Calu3 (cell line): ENCODE results near the gene PSKH1. TPM values are rescaled to one million over a fixed set of nuclear protein-coding genes. Genes with fewer than 3 reads are reported as not detected.
A peak's percentile ranks its signal among the peaks of the same experiment; 100 is the strongest.

Experiments used
- BruUV-seq: library from RNA; stranded (reverse); fragments of 400-500 nt; replicated peaks from 2 replicates; lab custom pipeline; 2021; lab: Mats Ljungman, UMichigan
- CTCF ChIA-PET: fragments of 300-600 bp; sonication (Branson Sonifier 250); formaldehyde crosslinking; loops from one replicate; lab custom pipeline; 2022; ENCODE audit warnings: antibody characterized with exemption; lab: Charles Lee
- DNase-seq: peaks from one replicate; pipeline ENCODE4 v3.0.0; 2022
- H3K27ac Mint-ChIP-seq: one replicate; pipeline ENCODE4 v1.8.0; 2022; ENCODE audit warnings: mixed read lengths; ENCODE audit not compliant: unreplicated experiment
- H3K27me3 Mint-ChIP-seq: one replicate; pipeline ENCODE4 v1.8.0; 2022; ENCODE audit warnings: mixed read lengths; ENCODE audit not compliant: unreplicated experiment
- H3K36me3 Mint-ChIP-seq: one replicate; pipeline ENCODE4 v1.8.0; 2022; ENCODE audit warnings: mild to moderate bottlenecking, moderate library complexity, mixed read lengths; ENCODE audit not compliant: insufficient read depth, unreplicated experiment
- H3K4me1 Mint-ChIP-seq: one replicate; pipeline ENCODE4 v1.8.0; 2022; ENCODE audit warnings: mild to moderate bottlenecking, low read depth, mixed read lengths; ENCODE audit not compliant: unreplicated experiment
- H3K4me3 Mint-ChIP-seq: one replicate; pipeline ENCODE4 v1.8.0; 2022; ENCODE audit warnings: mild to moderate bottlenecking, low read depth, moderate library complexity, mixed read lengths; ENCODE audit not compliant: unreplicated experiment
- H3K9me3 Mint-ChIP-seq: one replicate; pipeline ENCODE4 v1.8.0; 2022; ENCODE audit warnings: low read depth, mixed read lengths; ENCODE audit not compliant: unreplicated experiment
- intact Hi-C: fragments of 100-400 bp; cut with micrococcal nuclease; formaldehyde crosslinking; loops from one replicate; pipeline ENCODE4 v1.10.0; 2022; ENCODE audit not compliant: unreplicated experiment
- total RNA-seq: library from RNA; stranded (reverse); gene quantifications from 2 replicates; pipeline ENCODE4 v1.2.3, GENCODE V29; 2022
- TF ChIP-seq, protein P1 (sequence below): fragments of 200-600 bp; IDR thresholded peaks from one replicate; pipeline ENCODE4 v1.8.0; 2022; ENCODE audit warnings: antibody characterized with exemption; ENCODE audit not compliant: unreplicated experiment

Gene PSKH1
- total RNA-seq, 1 experiment from 2014 or later = 41.7 TPM

DNA sequence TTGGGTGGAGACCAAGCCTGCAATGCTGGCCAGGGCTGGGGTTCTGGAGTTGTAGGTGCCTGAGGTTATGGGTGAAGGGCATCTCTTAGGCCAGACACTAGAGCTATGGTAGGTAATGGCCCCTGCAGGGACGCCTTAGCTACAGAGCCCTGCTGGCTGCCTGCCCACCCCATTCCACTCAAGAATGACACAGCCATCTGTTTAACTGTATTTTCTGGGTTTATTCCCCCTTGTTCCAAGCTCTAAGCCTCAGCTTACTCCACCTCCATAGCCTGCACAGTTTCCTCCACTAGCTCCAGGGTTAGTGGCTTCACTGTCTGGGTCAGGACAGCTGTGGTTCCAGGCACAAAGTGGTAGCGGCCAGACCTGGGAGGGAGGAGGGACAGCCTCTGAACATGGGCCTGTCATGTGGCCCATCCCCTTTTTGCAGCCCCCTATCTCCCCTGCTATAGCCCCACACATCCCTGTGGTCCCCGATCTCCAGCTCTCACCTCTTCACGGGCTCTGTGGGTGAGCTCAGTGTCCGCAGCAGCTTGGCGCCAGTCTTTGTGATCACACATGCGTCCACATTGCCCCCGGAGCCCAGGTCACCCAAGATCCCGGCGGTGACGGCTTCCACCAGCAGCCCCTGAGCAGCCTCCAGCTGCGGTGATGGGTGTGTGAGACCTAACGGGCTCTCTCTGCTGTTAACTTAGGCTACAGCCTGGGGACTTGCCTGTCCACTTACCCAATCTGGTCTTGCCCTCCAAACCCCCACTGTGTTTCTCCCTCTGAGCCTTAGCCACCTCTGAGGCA is 41.4 kb downstream of the PSKH1 start:
- Mint-ChIP-seq H3K27ac (peak overlapping the region; percentile 92), H3K4me3 (peak overlapping the region; percentile 87), H3K9me3 (no peaks in the 10 kb centered on the region), H3K27me3 (no peaks in the 10 kb centered on the region), H3K4me1 (peaks cover 26% of the 10 kb centered on the region), H3K36me3 (peaks cover 75% of the 10 kb centered on the region)
- TF ChIP-seq, protein P1, sequence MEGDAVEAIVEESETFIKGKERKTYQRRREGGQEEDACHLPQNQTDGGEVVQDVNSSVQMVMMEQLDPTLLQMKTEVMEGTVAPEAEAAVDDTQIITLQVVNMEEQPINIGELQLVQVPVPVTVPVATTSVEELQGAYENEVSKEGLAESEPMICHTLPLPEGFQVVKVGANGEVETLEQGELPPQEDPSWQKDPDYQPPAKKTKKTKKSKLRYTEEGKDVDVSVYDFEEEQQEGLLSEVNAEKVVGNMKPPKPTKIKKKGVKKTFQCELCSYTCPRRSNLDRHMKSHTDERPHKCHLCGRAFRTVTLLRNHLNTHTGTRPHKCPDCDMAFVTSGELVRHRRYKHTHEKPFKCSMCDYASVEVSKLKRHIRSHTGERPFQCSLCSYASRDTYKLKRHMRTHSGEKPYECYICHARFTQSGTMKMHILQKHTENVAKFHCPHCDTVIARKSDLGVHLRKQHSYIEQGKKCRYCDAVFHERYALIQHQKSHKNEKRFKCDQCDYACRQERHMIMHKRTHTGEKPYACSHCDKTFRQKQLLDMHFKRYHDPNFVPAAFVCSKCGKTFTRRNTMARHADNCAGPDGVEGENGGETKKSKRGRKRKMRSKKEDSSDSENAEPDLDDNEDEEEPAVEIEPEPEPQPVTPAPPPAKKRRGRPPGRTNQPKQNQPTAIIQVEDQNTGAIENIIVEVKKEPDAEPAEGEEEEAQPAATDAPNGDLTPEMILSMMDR = no peak
- BruUV-seq = no TSS peak
- CTCF ChIA-PET = interaction anchor here (1.3 kb wide), 1 partner anchor 262 kb away, joined by 3 read pairs; no protein-coding TSS in a partner anchor
- intact Hi-C loops = no loop called here
- DNase-seq = no peak

DNA sequence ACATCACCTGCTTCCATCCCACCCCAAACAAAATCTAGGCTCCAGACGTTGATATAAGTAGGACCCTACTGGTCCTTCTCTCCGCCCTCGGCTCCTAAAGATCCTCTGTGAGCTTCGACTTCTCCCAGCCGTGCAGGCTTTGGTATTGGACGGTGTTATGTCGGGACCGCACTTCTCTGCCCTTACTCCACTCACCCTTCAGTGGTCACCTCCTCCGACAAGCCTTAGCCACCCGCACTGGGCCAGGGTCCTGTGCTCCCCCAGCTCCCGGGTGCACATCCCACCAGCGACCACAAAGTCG is 42.0 kb downstream of the PSKH1 start:
- no TSS peak for BruUV-seq
- no peaks in the 10 kb centered on the region for H3K27me3 Mint-ChIP-seq
- peaks cover 26% of the 10 kb centered on the region for H3K4me1 Mint-ChIP-seq
- no peaks in the 10 kb centered on the region for H3K9me3 Mint-ChIP-seq
- TF ChIP-seq, protein P1 = no peak
- intact Hi-C loops = no loop called here
- H3K36me3 Mint-ChIP-seq = peaks cover 76% of the 10 kb centered on the region
- peak overlapping the region; percentile 92 for H3K27ac Mint-ChIP-seq
- DNase-seq = no peak
- peak overlapping the region; percentile 87 for H3K4me3 Mint-ChIP-seq
- CTCF ChIA-PET = interaction anchor here (0.6 to 1.7 kb wide), 7 partner anchors 37 to 414 kb away, joined by 3 to 8 read pairs (median 4); partner anchors contain the start of genes NFATC3, RANBP10 and TSNAXIP1

DNA sequence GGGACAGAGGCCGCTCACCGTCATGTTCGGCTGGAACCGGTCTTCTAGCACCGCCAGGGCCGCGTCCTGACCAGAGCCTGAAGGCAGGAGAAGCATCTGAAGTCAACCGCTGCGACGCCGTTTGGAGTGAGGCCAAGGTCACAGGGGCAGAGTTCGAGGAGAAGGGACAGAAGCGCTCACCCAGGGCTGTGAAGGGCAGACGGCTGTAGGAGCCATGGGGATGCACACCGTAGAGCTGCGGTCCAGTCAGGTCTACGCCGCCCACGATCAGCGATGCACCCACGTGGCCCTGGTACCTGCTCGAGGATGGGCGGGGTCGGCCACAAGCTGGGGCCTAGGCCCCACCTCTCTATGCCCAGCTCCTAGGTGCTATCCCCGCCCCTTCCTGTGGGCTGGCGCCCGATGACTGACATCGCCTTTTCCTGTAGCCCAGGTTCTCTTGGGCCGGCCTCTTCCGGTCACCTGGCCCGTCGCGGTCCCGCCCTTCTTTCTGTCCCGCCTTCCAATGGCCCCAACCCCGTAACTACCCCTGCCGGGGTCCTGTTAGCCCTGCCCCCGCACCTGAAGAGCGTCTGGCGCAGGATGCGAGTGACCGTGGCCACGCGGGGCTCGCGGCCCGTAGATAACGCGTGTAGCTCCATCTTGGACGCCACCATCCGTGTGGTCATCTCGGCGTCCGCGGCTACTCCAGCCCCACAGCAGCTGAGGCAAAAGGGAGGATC is 42.5 kb downstream of the PSKH1 start:
- Mint-ChIP-seq H3K36me3 (peaks cover 81% of the 10 kb centered on the region), H3K27me3 (no peaks in the 10 kb centered on the region), H3K4me3 (peak overlapping the region; percentile 87), H3K4me1 (peaks cover 26% of the 10 kb centered on the region), H3K27ac (peak overlapping the region; percentile 92), H3K9me3 (no peaks in the 10 kb centered on the region)
- intact Hi-C loops = no loop called here
- BruUV-seq = no TSS peak
- DNase-seq = peak; percentile 99
- CTCF ChIA-PET = interaction anchor here (0.6 to 1.7 kb wide), 8 partner anchors 16 to 414 kb away, joined by 3 to 8 read pairs (median 4); partner anchors contain the start of genes NFATC3, RANBP10 and TSNAXIP1
- TF ChIP-seq, protein P1 = no peak

DNA sequence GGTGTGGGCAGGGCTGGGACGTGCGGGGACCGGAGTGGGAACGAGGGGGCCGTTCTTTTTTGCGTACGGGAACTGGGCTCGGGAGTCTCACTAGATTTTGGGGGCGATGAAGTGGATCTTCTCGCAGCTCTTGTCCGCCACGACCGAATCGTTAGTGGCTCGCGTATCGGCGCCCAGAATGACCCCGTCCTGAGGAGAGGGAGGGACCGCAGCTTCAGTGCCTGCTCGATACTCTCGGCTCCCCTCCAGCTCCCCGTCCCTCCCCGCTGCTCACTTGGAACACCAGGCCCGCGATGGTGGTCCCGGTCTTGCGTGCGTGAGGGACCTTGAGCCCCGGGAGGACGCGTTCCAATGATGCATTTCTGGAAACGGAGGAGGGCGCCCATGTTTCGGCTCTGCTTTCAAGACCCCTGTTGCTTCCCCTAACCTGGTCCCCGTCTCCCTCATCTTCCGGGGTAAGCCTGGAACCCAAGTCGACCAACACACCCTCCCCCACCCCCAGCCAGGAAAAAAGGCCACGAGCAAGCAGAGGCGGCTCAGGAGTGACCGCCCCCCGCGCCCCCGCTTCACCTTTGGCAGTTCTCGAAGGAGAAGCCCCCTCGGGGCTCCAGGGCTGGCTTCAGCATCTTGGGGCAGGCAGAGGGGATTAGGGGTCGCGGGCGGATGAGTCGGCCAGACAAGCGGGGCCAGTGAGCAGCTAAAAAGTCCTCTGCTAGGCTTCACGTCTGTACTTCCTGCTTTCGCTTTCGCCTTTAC is 43.2 kb downstream of the PSKH1 start, which contains the start of gene PSMB10:
PSMB10 (minus strand) TSS at position 727 of the 756 bp plus-strand sequence; CDS start at position 626, 101 bp downstream.
- H3K27ac Mint-ChIP-seq = peak within 1 kb of the TSS; percentile 92
- H3K4me3 Mint-ChIP-seq = peak within 1 kb of the TSS; percentile 87
- no peaks in the 10 kb centered on the region for H3K9me3 Mint-ChIP-seq
- H3K4me1 Mint-ChIP-seq = peaks cover 26% of the 10 kb centered on the region
- BruUV-seq = TSS peak; percentile 75
- DNase-seq = peak; percentile 60
- H3K36me3 Mint-ChIP-seq = peaks cover 83% of the 10 kb centered on the region
- intact Hi-C loops = no loop called here
- no peaks in the 10 kb centered on the region for H3K27me3 Mint-ChIP-seq
- TF ChIP-seq, protein P1 = no peak
- CTCF ChIA-PET = interaction anchor here (0.7 to 1.7 kb wide), 9 partner anchors 16 to 460 kb away, joined by 3 to 8 read pairs (median 4); partner anchors contain the start of genes NFATC3, RANBP10 and TSNAXIP1
